Liver (tissue), 9 donors: ENCODE results near the gene ARID5B. TPM values are rescaled to one million over a fixed set of nuclear protein-coding genes. Genes with fewer than 3 reads are reported as not detected.
"Not testable (repeated sequence)": the region's sequence is repeated elsewhere in the genome, so short reads cannot be mapped to it uniquely, and the experiment has no call there.

Source experiments
- DNase-seq: peaks from one replicate; pipeline ENCODE4 v3.0.0-alpha.2; 2017; ENCODE audit warnings: low spot score
- H3K27ac ChIP-seq, 2 donors: one replicate each; pipeline ENCODE4 v1.7.0; 2013; ENCODE audit warnings: inconsistent platforms in 2 of 2, low read length in 2 of 2, control low read depth in 1 of 2, low read depth in 1 of 2, mild to moderate bottlenecking in 1 of 2
- H3K27me3 ChIP-seq, 4 donors: one replicate each; pipeline versions ENCODE4 v1.6.1 to v1.7.0; 2013; ENCODE audit warnings: low read length in 3 of 4, inconsistent platforms in 1 of 4, mild to moderate bottlenecking in 1 of 4, moderate library complexity in 1 of 4; ENCODE audit not compliant: control insufficient read depth in 4 of 4, insufficient read depth in 4 of 4
- H3K36me3 ChIP-seq, 4 donors: one replicate each; pipeline versions ENCODE4 v1.6.1 to v1.7.0; 2013; ENCODE audit warnings: low read length in 3 of 4, mild to moderate bottlenecking in 3 of 4, low read depth in 1 of 4, moderate library complexity in 1 of 4; ENCODE audit not compliant: control insufficient read depth in 4 of 4, insufficient read depth in 3 of 4
- H3K4me1 ChIP-seq, 4 donors: one replicate each; pipeline versions ENCODE4 v1.6.1 to v1.7.0; 2013; ENCODE audit warnings: low read length in 3 of 4, mild to moderate bottlenecking in 3 of 4, moderate library complexity in 1 of 4; ENCODE audit not compliant: control insufficient read depth in 4 of 4, insufficient read depth in 4 of 4
- H3K4me3 ChIP-seq, 3 donors: one replicate each; pipeline versions ENCODE4 v1.6.1 to v1.7.0; 2013; ENCODE audit warnings: low read length in 3 of 3, control low read depth in 1 of 3, low read depth in 1 of 3, mild to moderate bottlenecking in 1 of 3
- H3K9ac ChIP-seq, 2 donors: one replicate each; pipeline ENCODE4 v1.7.0; 2013; ENCODE audit warnings: low read length in 2 of 2, mild to moderate bottlenecking in 2 of 2, moderate library complexity in 2 of 2, control low read depth in 1 of 2, low read depth in 1 of 2
- H3K9me3 ChIP-seq, 4 donors: one replicate each; pipeline versions ENCODE4 v1.6.1 to v1.7.0; 2013; ENCODE audit warnings: low read length in 3 of 4; ENCODE audit not compliant: control insufficient read depth in 4 of 4
- FOXA1 ChIP-seq: IDR thresholded peaks from 2 replicates; pipeline ENCODE4 v1.6.1; 2016; ENCODE audit warnings: antibody characterized with exemption
- HNF4A ChIP-seq, 2 donors: conservative IDR thresholded peaks; 2 replicates each; pipeline ENCODE4 v1.6.1; 2016; ENCODE audit warnings: antibody characterized with exemption in 2 of 2, mild to moderate bottlenecking in 2 of 2
- JUND ChIP-seq, 2 donors: IDR thresholded peaks; 2 replicates each; pipeline ENCODE4 v1.6.1; 2016; ENCODE audit warnings: antibody characterized with exemption in 2 of 2
- NR2F2 ChIP-seq: IDR thresholded peaks from 2 replicates; pipeline ENCODE4 v1.6.1; 2016; ENCODE audit warnings: antibody characterized with exemption
- RAD21 ChIP-seq, 2 donors: IDR thresholded peaks; 2 replicates each; pipeline ENCODE4 v1.6.1; 2016; ENCODE audit warnings: antibody characterized with exemption in 2 of 2, mild to moderate bottlenecking in 2 of 2
- RXRA ChIP-seq, 2 donors: IDR thresholded peaks; 2 replicates each; pipeline ENCODE4 v1.6.1; 2017 to 2018; ENCODE audit warnings: antibody characterized with exemption in 2 of 2, mild to moderate bottlenecking in 1 of 2
- SP1 ChIP-seq: IDR thresholded peaks from 2 replicates; pipeline ENCODE4 v1.6.1; 2018; ENCODE audit warnings: antibody characterized with exemption, mild to moderate bottlenecking
- TAF1 ChIP-seq: conservative IDR thresholded peaks from 2 replicates; pipeline ENCODE4 v1.6.1; 2016; ENCODE audit warnings: antibody characterized with exemption, mild to moderate bottlenecking
- YY1 ChIP-seq: IDR thresholded peaks from 2 replicates; pipeline ENCODE4 v1.6.1; 2016; ENCODE audit warnings: antibody characterized with exemption, mild to moderate bottlenecking
- WGBS: extraction: QIAGEN DNeasy Blood & Tissue Kit; methylation state at CpG from one replicate; pipeline ENCODE4 v1.1.7; 2013; 5-methylcytosine and 5-hydroxymethylcytosine counted together
- polyA plus RNA-seq, 2 donors: library from polyadenylated mRNA; stranded (reverse) in 1 of 2; unstranded in 1 of 2; fragments of 200-250 nt in 1 of 2; fragments of >200 nt in 1 of 2; fragmentation: Nextera tagmentation in 1 of 2; extraction: Ambion mirVana in 1 of 2; gene quantifications; one replicate each; pipeline versions ENCODE4 v1.2.1 to v1.2.3, GENCODE V29; 2013 to 2015
- total RNA-seq, 2 donors: library from RNA; depleted of rRNA; stranded (reverse); fragments of >200 nt; gene quantifications; one replicate each; pipeline ENCODE4 v1.2.3, GENCODE V29; 2014
- TF ChIP-seq, protein P1 (sequence below): IDR thresholded peaks from 2 replicates; pipeline ENCODE4 v1.6.1; 2016; ENCODE audit warnings: antibody characterized with exemption
- TF ChIP-seq, protein P2 (sequence below): IDR thresholded peaks from 2 replicates; pipeline ENCODE4 v1.6.1; 2016; ENCODE audit warnings: antibody characterized with exemption
- TF ChIP-seq, protein P3 (sequence below): IDR thresholded peaks from 2 replicates; pipeline ENCODE4 v1.6.1; 2016; ENCODE audit warnings: antibody characterized with exemption
- donor health status: healthy.
- donor health status: healthy.
- donor health status: healthy.
- donor health status: healthy.
- donor health status: healthy.

The ARID5B gene
- total and polyA plus RNA-seq, 4 donors = 1.3 to 6.4 (median 5.2) TPM

DNA sequence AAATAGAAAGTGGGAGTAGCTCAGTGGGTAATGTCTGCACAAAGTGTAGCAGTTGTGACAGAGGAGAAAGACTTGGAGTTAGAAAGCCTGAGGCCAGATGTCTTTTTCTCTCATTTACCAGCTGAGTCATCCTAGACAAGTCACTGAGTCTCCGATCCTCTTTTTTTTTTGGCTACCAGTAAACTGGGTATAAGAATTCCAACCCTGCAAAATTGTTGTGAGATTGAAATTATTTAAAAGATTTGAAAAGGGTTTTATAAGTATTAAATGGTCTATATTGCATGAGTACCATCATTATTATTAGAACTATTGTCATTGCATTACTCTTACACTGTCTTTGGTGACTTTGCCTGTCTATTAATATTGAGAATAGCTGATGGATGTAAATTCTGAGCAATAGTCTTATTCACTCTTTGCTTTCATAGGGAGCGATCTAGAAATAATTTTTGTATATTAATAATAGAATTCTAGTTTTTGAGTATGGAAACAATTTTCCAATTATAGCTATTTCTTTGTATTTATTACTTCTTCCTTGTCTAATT is 74.0 kb downstream of the ARID5B start:
- WGBS = 86% methylated on average over 2 of the region's 2 CpGs

GRCh38 chr10:61976951-61977721 is 75.6 kb downstream of the ARID5B start:
- not testable (repeated sequence) for DNase-seq, H3K27ac ChIP-seq, H3K9me3 ChIP-seq, H3K36me3 ChIP-seq, H3K9ac ChIP-seq, H3K4me1 ChIP-seq, H3K4me3 ChIP-seq, H3K27me3 ChIP-seq
- 96% methylated on average over 3 of the region's 3 CpGs for WGBS

More for the DNA sequence above, 74.0 kb downstream of the ARID5B start:
- no peak overlapping the region for H3K4me3 ChIP-seq
- H3K9me3 ChIP-seq = no peaks in the 10 kb centered on the region
- peaks cover 0 to 9% (median 5%) of the 10 kb centered on the region in 4 donors for H3K4me1 ChIP-seq
- no peak overlapping the region for H3K9ac ChIP-seq
- H3K27me3 ChIP-seq = no peaks in the 10 kb centered on the region
- H3K27ac ChIP-seq = no peak overlapping the region
- TF ChIP-seq NR2F2 (no peak), RXRA (IDR thresholded peaks at IDR 0.05) (no peak), TAF1 (no peak), FOXA1 (no peak), YY1 (no peak), JUND (IDR thresholded peaks at IDR 0.05) (no peak)
- no peaks in the 10 kb centered on the region for H3K36me3 ChIP-seq
- no peak for DNase-seq

DNA sequence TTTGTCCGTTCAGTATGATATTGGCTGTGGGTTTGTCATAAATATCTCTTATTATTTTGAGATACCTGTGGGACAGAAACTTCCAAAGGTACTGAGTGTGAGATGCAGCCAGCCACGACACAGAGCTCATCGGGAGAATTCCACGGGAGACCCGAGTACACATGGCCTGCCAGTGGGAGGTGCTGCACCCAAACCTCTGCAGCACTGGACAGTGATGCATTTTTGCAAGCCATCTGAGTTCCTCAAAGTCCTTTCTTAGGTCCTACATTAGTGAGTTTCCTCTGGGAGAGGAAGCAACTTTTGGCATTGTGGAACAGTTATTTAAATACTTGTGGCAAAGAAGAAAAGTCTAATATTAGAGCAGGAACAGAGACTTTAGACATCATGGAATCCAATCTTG is 77.5 kb downstream of the ARID5B start:
- Histone ChIP-seq H3K27me3 (no peaks in the 10 kb centered on the region), H3K4me3 (no peak overlapping the region), H3K36me3 (no peaks in the 10 kb centered on the region), H3K27ac (no peak overlapping the region), H3K4me1 (no peaks in the 10 kb centered on the region), H3K9ac (no peak overlapping the region), H3K9me3 (no peaks in the 10 kb centered on the region)
- 89% methylated on average over 5 of the region's 5 CpGs for WGBS
- no peak for TF ChIP-seq HNF4A (conservative IDR thresholded peaks at IDR 0.05)
- peak; percentile 41 to 62 for TF ChIP-seq RAD21 (IDR thresholded peaks at IDR 0.05)
- DNase-seq = no peak

DNA sequence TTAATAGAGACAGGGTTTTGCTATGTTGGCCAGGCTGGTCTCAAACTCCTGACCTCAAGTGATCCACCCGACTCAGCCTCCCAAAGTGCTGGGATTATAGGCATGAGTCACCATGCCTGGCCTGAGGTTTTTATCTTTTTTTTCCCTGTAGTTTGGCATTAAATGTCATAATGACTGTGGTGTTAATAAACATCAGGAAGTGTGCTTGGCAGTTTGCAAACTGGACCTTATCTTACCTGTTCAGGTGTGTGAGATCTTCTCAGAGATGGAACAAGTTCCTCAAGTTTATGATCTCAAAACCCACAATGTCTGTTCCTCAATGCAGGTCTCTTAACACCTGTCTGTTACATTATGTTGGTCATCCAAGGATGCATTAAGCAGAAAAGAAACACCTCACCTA is 80.0 kb downstream of the ARID5B start:
- 74% methylated on average over 1 of the region's 1 CpG for WGBS
- Histone ChIP-seq H3K4me1 (no peaks in the 10 kb centered on the region), H3K27me3 (no peaks in the 10 kb centered on the region), H3K9ac (no peak overlapping the region), H3K4me3 (no peak overlapping the region), H3K27ac (no peak overlapping the region), H3K36me3 (no peaks in the 10 kb centered on the region), H3K9me3 (no peaks in the 10 kb centered on the region)
- no peak for TF ChIP-seq SP1
- TF ChIP-seq, protein P1, sequence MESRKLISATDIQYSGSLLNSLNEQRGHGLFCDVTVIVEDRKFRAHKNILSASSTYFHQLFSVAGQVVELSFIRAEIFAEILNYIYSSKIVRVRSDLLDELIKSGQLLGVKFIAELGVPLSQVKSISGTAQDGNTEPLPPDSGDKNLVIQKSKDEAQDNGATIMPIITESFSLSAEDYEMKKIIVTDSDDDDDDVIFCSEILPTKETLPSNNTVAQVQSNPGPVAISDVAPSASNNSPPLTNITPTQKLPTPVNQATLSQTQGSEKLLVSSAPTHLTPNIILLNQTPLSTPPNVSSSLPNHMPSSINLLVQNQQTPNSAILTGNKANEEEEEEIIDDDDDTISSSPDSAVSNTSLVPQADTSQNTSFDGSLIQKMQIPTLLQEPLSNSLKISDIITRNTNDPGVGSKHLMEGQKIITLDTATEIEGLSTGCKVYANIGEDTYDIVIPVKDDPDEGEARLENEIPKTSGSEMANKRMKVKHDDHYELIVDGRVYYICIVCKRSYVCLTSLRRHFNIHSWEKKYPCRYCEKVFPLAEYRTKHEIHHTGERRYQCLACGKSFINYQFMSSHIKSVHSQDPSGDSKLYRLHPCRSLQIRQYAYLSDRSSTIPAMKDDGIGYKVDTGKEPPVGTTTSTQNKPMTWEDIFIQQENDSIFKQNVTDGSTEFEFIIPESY = no peak
- TF ChIP-seq, protein P2, sequence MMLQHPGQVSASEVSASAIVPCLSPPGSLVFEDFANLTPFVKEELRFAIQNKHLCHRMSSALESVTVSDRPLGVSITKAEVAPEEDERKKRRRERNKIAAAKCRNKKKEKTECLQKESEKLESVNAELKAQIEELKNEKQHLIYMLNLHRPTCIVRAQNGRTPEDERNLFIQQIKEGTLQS = no peak
- TF ChIP-seq, protein P3, sequence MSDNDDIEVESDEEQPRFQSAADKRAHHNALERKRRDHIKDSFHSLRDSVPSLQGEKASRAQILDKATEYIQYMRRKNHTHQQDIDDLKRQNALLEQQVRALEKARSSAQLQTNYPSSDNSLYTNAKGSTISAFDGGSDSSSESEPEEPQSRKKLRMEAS = no peak
- no peak for DNase-seq
